Stimulated activated naive CD8-positive, alpha-beta T cell treated with anti-CD3 and anti-CD28 coated beads, Interleukin-15, Interleukin-2, amounts not matched to agents 100 U/mL and 50 U/mL, for 24 hours (primary cell): ENCODE data around the gene WRAP73.

Source experiments
- ATAC-seq: fragments of 150-1000 bp; cut with Tn5 transposase; one replicate; pipeline ENCODE4 v1.10.0; 2021
- DNase-seq: peaks from one replicate; pipeline ENCODE4 v3.0.0; 2021

Gene WRAP73

DNA sequence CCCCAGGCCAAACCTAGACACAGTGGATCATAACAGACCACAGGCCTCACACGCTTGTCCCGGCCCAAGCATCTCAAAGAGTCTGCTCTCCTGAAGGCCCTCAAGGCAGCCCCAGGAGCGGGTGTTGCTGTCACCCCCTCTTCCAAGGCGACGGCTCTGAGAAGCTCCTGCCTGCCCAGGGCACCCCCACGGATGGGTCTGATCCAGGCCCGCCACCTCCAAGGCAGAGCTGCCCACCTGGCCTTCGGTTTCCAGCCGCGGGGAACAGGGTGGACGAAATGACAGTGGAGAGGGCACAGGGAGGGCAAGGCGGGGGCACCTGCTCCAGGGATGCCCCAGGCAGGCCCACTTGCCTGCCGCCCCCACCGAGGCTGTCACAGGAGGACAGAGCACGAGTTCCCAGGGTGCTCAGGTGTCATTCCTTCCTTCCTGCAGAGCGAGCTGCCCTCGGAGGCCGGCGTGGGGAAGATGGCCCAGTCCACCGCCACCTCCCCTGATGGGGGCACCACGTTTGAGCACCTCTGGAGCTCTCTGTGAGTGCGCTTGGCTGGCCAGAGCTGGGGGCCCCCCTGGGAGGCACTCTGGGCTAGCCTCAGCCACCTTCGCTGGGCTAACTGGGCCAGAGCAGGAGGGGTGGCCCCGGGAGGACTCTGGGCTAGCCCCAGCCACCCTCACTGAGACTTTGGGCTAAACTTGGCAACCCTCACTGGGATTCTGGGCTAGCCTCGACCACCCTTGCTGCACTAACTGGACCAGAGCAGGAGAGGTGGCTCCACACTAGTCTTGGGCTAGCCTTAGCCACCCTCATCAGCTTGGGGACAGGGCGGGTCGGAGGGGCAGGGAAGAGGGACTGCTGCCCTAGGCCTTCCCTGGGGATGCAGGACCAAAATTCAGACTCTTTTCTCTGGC is 32.2 kb upstream of the WRAP73 start:
- DNase-seq = no peak
- no peak for ATAC-seq

DNA sequence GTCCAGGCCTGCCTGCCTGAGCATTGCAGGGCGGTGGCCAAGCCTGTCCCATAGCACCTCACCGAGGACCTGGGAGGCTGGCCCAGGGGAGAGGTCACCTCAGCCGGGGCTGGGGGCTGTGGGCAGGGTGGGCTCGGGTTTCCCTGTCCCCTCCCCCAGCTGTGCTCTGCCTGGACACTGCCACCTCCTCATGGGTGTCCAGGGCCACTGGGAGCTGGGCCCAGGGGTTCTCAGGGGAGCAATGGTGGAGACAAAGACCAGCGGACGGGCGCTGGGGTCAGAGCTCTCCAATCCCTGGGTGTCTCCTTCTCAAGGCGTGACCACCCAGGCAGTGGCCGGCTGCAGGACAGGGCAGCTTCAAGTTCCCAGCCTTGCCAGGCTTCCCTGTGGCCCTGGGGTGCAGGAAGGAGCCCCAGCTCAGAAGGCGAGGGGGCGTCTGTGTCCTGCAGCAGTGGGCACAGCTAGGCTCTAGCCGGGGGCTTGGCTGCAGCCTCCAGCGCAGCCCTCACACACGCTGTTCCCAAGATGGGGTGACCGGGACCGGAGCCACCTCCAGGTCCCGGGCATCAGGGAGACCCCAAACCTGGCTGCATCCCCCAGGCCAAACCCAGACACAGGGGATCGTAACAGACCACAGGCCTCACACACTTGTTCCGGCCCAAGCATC is 31.5 kb upstream of the WRAP73 start:
- DNase-seq (no peak), ATAC-seq (no peak)

DNA sequence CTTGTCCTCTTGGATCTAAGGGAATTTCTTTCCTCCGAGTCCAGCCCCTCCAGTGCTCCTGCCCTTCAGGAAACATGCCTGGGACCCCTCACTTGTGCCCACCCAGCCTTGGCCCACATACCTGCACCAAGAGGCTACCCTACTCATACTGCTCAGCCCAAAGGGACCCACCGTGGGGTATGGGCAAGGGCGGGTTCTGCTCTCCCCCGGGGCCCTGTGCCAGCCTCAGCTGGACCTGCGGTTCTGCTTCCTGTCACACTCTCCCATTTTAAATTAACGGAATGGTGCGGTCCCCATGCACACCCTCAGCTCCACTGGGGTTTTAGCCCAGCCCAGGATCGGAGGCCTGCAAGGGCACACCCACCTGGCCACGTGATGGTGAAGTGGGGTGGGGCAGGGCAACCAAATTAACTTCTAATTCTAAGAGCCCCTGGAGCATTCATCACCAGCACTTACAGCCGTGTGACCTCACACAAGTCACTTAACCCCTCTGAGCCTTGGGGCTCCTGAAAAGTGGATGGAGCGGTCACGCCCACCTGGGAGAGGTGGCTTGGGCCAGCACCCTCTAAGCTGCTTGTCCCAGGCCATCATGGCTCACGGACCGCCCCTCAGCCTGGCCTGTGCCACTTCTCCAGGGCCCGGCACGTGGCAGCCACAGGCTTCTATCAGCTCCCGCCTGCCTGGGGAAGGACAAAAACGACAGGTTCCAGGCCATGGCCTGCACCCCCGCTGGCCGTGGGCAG is 30.8 kb upstream of the WRAP73 start:
- DNase-seq (no peak), ATAC-seq (no peak)

DNA sequence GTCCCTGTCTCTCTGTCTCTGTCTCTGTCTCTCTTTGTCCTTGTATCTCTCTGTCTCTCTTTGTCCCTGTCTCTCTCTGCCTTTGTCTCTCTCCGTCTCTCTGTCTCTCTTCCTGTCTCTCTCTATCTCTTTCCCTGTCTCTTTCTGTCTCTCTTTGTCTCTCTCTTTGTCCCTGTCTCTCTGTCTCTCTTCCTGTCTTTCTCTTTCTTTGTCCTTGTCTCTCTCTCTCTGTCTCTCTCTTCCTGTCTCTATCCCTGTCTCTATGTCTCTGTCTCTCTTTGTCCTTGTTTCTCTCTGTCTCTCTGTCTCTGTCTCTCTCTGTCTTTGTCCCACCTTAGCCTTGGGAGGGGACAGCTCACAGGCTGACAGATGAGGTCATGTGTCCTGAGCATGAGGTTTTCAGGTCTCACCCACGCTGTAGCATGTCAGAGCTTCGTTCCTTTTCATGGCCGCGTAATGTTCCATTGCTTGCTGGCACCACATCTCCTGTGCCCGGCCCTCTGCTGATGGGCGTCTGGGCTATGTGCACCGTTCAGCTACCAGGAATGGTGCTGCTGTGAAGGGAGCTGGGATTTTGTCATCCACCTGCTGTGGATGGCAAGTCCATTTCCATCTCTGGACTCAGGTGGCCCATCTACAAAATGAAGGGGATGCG is 30.0 kb upstream of the WRAP73 start:
- DNase-seq (no peak), ATAC-seq (no peak)

DNA sequence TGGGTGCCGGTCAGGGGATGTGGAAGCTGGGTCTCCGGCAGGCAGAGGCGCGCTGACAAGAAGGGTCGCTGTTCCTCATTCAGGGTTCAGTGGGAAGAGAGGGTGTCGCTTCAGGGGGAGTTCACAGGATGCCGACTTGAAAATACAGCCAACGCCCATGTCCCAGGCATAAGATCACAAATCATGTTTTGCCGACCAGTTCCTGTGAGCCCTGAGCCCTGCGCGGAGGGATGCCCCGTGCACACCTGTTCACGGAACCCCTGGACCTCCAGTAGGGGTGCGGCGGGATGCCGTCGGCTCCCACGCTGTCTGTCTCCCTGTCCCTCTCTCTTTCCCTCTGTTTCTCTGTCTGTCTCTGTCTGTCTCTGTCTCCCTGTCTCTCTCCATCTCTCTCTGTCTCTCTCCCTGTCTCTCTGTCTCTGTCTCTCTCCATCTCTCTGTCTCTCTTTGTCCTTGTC is 29.2 kb upstream of the WRAP73 start:
- ATAC-seq (no peak), DNase-seq (no peak)

DNA sequence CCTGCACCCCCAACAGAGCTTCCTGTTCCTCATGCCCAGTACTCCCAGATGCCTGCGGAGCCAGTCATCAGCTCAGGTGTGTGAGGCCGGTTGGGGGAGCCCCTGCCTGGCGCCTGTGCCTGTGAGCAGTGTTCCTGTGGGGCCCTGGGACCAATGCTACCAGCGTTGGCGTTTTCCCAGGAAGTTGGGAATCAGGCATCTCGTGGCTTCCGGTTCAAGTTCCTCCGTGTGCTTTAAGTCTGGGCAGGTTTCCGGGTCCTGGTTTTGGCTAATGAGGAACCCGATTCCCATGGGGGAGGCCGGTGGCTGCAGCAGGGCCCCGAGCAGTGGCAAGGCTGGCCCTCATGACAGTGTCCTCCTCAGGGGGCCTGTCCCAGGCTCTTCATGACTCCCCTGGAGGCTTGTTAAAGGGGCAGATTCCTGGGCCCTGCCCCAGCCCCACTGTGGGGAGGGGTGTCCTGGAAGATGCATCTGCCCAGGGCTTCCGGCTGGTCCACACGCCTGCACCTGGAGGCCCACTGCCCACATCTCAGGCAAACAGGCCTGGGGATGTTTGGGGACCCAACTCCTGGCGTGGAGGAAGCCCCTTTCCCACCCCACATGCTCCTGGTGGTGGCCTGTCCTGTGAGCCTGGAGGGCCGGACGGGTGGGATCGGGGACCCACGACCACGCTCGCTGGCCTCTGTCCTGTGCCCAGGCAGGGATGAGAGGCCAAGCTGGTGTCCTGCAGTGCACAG is 28.6 kb upstream of the WRAP73 start:
- DNase-seq = no peak
- no peak for ATAC-seq

DNA sequence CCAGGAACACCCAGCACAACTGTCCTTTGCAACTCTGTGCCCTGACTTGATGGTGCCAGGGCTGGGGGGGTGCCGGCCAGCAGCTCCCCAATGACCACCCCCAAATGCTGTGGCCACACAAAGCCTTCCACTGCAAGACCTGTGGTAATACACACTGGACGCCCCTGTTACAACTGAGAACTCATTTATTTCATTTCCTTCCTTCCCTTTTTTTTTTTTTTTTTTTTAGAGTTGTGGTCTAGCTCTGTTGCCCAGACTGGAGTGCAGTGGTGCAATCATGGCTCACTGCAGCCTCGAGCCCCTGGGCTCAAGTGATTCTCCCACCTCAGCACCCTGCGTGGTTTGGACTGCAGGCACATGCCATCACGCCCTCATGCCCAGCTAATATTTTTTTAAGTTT is 27.6 kb upstream of the WRAP73 start:
- DNase-seq (no peak), ATAC-seq (peak; percentile 4)

DNA sequence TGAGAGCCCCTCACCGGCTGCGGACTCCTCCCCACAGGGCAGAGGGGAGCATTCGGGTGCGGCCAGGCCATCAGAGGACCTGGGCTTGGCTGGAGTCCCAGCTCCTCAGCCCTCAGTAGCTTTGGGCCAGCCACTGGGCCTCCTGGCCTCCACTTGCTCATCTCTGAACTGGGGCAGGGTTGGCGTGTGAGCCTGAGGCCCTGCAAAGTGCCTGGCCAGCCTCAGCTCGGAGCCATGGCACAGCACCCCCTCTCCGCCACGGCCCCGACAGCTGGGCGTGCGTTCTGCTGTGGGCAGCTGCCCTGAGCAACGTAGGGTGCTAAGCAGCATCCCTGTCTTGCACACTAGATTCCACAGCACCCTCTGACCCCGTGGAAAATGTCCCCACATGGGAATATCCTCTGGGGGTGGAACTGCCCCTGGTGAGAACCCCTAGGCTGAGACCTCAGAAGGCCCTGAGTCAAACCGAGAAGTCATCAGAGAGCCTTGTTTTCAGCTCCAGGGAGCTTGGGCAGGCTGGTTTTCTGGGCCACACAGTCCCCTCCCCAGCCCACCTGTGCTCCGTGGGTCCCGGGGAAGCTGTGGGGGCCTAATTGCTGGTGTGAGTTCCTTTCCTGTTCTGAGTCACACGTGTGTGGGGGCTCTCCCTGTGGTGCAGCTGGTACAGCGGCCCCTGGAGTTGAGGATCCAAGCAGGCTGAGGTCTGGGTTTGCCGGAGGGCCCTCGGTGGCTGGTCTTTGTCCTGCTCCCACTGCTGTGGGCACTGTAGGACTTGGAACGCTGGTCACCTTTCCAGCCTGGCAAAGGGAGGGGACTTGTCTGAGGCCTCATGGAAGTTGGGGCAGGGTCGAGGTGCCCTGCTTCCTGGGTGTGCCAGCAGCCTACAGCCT is 26.9 kb upstream of the WRAP73 start:
- ATAC-seq (peak; percentile 61), DNase-seq (peak; percentile 45)

DNA sequence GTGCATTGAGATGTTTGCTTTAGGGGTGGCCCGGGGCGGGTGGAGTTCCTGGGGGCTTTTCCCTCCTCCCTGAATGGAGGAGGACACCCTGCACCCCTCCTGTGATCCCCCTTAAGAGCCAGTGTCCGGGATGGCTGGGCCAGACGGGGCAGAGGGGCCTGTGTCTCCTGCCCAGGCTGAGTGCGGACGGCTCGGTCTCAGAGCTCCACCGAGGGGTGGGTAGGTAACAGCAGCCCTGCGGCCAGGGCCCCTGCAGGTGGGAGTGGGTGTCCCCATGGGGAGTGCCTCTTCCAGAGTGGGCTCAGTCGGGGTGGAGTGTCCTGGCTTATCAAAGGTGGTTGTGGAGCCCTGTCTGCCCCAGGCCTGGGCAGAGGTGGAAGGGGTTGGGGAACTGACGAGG is 25.5 kb upstream of the WRAP73 start:
- no peak for DNase-seq
- ATAC-seq = no peak

DNA sequence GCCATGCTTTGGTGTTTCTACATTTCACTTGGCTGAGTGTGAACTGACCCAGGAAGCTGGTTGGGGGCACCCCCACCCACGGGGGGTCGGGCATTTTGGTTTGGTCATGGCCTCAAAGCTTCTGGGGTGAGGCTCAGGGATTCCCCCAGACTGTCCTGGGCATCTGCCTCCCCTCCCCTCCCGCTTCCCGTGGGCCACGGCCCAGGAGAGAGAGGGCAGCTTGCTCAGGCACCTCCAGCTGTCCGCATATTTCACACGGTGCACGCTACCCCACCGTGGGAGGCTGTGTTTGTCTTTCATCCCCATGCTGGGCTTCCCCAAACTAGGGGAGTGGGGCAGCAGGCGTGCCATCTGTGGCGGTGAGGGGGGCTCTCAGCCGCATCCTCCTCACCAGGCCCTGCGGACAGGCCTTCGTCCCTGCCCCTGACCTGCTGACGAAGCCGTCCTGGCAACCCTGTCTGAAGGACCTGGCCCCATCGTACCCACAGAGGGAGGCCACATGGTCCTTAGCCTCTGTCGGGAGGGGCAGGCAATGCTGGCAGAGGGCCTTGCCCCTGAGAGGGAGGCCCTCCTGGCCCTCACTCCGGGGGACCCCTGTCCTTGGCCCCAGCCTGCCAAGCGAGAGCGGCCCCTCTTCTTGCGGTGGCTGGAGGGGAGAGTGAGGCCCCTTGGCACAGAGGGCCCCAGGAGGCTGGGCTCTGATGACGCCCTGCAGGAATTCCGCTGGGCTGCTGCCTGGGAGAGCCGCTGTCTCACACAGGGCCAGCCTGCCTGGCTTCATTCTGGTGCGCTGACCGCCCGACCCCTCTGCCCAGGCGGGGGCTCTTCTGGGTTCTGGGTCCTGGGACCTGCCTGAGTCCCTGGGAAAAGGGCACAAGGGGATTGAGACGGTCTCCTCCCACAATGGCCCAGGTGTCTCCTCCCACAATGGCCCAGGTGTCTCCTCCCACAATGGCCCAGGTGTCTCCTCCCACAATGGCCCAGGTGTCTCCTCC is 24.5 kb upstream of the WRAP73 start:
- ATAC-seq (no peak), DNase-seq (no peak)

DNA sequence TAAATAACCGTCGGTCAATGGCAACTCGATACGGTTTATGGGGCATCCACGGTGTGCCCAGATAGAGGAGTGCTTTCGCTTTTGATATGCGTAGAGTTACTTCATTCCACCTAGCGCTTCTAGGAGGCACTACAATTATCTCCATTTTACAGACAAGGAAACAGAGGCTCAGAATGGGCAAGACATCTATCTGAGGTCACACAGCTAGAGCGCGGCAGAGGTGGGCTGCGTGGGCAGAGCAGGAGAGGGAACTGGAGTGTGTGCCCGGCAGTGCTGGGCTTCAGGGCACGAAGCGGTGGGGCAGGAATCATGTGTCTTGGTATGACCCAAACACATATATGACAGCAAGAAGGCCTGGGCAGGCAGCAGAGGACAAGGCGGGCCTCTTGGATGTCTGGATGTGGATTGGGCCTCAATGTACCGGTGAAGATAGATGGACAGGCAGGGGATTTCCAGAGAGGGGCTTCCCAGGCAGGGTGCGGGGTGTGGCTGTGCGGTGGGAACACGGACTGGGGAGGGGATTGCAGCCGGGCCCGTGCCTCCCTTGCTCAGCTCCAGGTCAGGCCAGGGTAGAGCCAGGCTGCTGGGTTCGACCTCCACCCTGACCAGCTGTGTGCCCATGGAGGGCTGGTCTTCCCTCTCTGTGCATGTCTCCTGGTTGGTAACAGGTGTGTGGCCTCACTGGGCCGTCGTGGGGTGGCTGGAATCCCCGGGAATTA is 23.6 kb upstream of the WRAP73 start:
- DNase-seq (no peak), ATAC-seq (no peak)

DNA sequence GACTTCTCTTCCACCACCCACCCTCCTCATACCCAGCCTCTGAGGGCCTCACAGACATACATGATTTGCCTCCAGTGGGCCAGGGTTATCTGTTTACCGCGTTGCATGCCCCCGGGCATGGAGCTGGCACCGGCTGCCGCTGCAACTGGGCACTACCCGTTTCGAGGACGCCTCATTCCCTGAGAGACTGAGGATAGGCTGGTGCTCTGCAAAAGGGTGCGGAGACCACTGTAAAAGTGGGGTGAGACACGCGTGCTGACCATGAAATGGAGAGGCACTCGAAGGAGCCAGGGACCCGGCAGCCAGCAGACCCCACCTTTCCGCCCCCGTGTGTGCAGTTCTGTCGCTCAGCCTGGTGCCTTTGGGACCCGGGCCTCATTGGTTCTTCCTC is 23.1 kb upstream of the WRAP73 start:
- DNase-seq (no peak), ATAC-seq (no peak)

DNA sequence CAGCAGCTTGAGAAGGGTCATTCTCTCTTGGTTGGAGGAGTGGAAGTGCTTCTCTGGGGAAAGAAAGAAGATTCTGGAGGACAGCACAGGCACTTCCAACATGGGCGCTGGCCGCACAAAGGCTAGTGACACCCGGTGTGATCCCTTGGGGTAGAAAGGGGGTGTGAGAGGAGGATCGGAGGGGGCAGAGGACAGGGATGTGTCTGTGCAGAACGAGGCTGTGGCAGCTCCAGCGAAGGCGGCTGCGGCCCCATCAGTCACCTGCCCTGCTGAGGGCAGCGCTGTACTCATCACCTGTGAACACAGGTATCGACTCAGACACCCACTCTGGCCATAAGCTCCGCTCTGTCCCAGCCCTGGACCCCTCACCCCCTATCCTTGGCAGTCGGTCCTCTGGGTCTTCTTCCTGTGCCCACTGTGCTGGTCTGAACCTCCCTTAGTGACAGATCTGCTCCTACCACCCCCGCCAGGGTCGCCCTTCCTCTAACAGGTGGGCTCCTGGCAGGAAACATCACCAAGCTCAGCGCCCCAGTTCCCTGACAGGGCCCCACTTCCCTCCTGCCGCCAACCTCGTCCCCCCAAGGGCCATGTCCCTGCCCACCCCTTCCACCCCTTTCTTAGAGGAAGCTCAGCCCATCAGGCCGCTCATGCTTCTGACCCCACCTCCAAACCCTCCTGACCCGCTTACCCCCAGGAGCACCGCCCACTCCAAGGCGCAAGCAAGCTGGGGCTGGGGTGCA is 22.5 kb upstream of the WRAP73 start:
- DNase-seq (no peak), ATAC-seq (no peak)

DNA sequence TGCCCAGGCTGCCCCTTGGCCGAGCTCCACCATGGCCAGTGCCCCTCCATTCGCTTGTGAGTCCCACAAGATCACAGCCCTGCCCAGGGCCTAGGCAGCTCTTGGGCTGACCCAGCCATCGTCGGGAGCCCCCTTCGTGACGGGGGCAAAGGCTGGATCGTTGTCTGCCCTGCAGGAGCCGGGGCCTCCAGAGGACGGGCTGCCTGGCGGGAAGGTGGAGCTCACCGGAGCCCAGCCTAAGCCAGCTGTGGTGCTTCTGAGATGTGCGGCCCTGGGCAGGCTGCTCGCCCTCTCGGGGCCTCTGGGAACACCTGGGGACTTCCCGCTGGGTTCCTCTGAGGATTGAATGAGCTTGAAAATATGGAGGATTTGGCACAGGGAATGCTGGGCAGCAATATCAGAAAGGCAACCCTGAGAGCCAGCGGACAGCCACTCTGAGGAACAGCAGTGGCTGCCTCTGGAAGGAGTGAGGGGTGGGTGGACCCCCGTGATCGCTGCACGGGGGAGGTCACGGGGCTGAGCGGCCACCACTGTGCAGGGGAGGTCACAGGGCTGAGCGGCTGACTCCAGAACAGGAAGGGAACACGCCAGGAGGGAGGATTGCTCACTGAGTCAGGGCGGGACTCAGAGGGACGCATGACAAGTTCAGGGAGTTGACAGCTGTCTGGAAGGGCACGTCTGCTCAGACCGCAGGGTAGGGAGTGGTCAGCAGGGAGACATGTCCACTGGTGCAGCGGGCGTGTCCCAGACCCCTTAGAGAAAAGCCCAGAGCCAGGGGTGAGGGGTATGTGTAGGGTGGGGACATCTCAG is 21.7 kb upstream of the WRAP73 start:
- no peak for ATAC-seq

DNA sequence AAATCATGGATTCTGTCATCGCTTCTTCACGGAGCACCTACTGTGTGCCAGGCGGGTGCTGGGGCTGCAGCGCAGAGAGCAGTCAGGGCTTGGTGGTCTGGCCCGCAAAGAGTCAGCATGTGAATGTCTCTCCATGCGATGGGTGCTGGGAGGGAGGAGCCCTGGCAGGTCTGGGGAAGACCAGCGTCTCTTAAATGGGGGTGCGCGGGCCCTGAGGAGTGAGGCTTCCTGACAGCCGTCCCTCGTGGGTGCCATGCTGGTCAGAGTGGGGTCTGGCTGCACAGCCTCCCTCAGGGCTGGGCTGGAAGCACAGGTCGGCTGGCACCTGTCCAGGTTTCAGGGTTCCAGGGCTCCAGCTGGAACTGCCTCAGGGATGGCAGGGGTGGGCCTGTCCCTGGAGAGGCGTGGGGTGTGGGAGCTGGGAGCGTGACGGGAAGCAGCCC is 20.9 kb upstream of the WRAP73 start:
- DNase-seq = no peak
- ATAC-seq = no peak

More for the DNA sequence above, 21.7 kb upstream of the WRAP73 start:
- DNase-seq = no peak

DNA sequence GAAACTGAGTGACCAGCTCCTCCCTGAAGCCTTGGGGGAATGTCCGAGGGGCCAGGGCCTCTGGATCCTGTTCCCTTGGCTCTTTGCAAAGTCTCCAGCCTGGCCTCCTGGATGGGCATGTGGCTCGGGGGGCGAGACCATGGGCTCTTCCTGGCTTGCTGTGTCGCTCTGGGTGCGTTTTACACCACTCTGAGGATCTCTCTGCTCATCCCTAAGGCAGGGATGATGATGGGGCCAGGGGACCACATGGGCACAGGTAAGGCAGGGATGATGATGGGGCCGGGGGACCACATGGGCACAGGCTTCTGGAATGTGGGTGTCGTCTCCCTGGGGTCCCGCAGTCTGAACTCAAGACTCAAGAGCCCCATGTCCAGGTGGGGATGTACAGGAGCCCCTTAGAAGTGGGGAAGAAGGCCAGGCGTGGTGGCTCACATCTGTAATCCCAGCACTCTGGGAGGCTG is 20.1 kb upstream of the WRAP73 start:
- DNase-seq = no peak
- ATAC-seq = no peak

DNA sequence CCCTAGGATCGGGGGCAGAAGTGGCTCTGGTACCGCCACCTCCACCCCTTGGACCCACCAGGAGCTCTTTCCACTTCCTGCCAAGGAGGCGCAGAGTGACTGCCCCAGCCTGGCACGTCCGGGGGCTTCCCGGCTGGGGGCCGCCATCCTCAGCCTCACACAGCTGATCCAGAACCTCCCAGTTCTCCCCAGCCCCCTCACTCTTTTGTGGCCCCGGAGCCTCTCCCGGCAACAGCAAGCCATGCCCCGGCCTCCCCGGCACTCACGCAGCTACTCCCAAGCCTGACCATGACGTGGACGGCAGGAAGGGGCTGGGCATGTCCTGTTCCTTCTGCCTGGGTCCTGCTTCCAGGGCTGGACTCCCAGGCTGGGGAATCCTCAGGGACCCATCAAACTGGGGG is 19.5 kb upstream of the WRAP73 start:
- ATAC-seq (no peak), DNase-seq (no peak)
